CD4-positive, alpha-beta T cell treated with Interleukin-6 for 4 hours (primary cell): Measurements from ENCODE around the gene BIRC7.
"Not testable (repeated sequence)": the region's sequence is repeated elsewhere in the genome, so short reads cannot be mapped to it uniquely, and the experiment has no call there.

Experiments used
- DNase-seq: peaks from one replicate; pipeline ENCODE4 v3.0.0-alpha.2; 2020; ENCODE audit warnings: mixed read lengths

Gene BIRC7

DNA sequence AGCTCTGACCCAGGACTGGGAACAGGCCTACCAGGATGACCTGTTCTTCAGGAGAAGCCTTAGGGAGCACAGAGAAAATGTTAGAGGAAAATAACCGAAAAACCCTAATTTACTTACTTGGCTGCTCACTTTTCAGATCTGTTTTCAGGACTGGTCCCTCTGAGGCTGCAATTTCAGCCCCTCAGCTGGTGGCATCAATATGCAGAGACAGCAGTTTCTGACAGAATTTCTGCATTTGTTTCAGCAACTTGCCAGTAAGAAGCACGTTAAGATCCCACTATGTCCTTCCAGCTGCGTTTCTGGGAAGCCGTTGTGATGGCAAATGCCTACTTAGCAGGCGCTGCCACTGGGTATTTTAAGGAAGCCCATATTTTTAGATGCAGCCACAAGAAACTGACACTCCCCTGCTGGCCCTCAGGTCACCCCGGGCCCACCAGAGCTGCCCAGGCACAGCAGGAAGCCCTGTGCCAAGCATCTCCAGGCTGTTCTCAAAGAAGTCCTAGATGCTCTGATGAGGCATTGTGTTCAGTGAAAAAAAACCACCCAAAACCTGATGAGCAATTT, 27.3 kb upstream of the BIRC7 start:
- DNase-seq: no peak

DNA sequence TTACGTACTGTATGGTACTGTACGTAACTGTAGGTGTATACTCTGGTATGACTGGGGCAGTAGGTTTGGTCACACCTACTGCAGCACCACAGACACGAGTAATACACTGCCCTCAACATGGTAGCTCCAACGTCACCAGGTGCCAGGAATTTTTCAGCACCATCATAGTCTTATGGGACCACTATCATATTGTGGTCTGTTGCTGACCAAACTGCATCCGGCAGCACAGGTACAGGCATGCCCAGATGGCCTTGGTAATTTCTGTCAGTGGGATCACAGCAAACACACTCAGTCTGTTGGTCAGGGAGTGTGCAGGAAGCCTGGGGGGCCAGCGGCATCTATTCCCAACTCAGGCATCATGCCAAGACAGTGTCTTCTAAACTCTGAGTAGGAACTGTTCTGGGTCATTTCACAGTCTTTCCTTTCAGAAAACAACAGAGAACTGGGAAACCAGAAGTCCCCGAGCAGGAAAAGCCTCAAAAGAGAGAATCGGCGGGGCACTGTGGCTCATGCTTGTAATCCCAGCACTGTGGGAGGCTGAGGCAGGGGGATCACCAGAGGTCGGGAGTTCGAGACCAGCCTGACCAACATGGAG, 25.6 kb upstream of the BIRC7 start:
- no peak for DNase-seq

DNA sequence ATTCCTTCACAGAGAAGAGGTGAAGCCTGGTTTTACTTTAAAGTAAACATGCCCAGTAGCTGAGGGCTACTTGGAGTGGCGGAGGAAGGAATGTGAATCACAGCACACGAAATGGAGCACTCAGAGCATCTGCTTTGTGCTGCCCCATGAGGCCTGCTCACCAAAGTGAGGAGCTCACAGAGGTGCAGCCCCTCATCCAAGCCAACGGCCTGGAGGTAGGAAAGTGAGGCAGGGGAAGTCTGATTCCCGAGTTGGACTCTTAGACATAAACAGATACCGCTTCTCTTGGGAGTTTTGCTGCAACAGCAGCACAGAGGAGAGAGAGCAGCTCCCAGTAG, 23.3 kb upstream of the BIRC7 start:
- DNase-seq: no peak

DNA sequence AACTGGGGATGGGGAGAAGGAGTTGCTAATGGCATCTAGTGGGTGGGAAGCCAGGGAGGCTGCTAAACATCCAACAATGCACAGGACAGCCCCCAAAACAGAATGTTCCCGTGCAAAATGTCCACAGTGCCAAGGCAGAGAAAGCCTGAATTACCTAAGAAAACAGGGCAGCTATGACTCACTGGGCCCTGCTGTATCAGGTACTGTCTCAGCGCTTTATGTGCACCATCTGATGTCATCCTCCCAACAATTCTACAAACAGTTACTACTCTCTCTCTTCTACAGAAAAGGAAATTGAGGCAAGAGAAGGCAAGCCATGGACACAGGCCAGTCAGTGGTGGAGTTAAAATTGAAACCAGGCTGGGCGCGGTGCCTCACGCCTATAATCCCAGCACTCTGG, 22.9 kb upstream of the BIRC7 start:
- no peak for DNase-seq

DNA sequence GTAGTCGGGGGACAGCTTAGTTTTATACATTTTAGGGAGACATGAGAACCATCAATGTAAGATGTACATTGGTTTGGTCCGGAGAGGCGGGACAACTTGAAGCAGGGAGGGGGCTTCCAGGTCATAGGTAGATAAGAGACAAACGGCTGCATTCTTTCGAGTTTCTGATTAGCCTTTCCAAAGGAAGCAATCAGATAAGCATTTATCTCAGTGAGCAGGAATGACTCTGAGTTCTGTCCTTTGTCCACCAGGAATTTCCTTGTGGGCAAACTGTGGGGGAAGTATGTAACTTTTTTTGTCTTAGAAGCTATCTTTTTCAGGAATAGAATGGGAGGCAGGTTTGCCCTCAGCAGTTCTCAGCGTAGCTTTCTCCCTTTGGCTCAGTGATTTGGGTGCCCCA, 21.2 kb upstream of the BIRC7 start:
- DNase-seq: no peak

DNA sequence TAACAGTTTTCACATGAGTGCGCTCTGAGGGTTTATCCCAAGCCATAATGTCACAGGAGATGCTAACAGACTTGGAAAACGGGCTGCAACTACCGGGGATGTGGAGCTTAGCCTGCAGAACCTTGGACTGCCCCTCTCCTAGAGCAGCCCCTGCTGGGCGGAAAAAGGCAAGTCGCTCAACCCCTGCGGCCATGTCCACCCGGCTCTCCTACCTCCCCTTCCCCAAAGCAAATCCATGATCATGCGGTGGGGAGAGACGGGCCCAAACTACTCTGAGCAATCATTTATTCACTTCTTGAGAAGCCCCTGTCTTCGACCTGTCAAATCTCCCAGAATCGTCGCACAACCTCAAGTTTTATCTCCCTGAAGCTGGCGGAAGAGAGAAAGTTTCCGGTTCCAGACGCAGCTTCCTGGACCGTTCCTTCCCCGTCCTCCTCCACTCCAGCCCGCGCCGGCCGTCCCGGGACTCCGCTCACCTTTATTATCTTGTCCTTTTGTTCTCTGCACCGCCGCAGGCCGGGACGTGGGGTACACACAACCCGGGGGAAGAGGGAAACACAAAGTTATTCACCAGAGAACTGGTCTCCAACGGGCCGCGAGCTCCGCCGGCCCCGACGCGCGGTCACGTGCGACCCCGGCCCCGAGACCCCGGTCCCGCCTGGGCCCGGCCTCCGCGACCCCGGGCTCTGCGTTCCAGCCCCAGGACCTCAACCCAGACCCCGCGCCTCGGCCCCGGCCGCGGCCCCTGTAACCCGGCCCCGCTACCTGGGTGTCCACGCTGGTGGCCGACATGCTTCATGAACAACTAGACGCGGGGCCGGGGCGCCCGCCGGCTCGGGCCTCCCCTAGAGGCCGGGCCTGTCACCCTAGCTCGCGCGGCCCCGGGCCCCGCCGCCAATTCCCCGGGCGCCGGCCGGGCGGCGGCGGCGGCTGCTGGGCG, 20.3 kb upstream of the BIRC7 start:
- DNase-seq: peak; percentile 17

DNA sequence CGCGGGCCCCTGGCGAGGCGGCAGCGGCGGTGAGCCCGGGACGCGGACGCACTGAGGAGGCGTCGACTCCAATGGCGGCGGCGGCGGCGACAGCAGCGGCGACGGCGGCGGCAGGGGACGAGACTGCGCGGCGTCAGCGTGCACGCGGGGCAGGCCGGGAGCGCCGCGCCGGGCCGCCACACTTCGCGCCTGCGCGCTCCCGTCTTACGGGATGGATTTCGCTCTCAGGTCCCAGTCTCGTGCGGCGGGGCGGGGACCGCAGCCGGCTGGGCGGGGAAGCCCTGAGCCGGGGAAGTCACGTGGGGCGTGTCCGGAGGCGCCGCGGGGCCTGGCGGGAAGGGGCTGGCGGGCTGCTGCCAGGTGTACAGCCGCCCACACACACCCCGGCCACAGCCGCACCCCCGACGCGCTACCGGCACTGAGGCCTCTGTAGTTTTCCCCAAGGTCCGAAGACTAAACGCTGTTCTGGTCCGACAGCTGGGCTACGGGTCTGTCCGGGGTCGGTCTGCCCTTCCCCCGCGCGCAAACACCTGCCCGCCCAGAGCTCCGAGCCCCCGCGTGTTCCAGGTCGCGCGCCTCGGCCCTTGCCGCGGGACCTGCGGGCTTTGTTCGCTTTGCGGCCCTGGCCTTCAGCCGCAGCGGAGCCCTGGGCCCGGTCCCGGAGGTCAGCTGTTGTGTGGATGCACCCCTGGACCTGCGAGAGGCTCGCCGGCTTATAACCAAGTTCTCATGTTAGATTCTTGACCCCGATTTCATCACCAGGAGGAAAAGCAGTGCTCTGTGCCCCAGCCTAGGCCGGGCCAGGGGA, 19.5 kb upstream of the BIRC7 start, which contains the start of gene YTHDF1:
YTHDF1 (minus strand) TSS at position 91 of the 808 bp plus-strand sequence. CDS start 239 bp downstream, outside the sequence.
- DNase-seq: peak; percentile 97

DNA sequence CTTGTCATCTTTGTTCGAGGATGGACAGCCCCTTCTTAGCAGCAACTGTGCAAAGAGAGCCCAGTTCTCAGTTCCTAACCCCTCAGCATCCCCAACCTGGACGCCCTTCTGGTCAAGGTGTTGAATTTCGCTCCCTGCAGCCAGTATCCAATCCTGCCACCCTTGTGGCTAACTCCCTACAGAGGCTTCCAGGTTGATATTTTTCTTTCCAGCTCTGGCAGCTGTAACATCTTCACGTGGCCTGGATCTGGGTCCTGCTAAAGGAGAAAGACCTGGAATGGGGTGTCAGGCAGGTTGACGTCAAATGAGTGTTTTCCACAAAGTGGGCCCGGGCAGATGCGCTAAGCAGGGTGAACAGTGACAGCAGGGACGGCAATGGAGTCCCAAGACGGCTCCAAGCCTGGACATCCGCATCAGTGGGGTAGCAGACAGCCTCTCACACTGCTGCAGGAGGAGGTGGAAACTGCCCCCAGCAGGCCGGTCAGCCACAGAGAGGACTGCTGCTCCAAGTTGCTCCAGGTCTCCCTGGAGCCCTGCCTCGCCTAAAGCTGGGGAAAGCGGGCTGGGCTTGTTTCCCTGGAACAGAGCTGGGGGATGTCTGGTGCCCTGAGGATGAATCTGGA, 18.7 kb upstream of the BIRC7 start:
- no peak for DNase-seq

DNA sequence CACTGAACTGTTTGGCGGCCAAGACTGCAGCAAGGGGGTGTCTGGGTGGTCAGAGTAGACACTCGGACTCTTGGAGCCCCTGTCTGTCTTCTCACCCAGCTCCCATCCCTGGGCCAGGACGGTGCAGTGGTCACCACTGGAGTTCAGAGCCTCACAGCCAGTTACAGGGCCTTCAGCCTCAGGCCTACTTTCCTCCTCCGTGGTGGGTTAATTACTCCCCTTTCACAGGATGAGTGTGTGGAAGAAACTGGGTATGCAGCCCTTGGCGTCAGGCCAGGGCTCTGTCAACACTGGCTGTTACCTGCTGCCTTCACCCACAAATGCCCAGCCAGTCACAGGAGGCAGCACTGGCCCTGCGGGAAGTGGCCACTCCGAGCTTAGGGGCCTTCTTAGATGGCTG, 18.0 kb upstream of the BIRC7 start:
- no peak for DNase-seq

DNA sequence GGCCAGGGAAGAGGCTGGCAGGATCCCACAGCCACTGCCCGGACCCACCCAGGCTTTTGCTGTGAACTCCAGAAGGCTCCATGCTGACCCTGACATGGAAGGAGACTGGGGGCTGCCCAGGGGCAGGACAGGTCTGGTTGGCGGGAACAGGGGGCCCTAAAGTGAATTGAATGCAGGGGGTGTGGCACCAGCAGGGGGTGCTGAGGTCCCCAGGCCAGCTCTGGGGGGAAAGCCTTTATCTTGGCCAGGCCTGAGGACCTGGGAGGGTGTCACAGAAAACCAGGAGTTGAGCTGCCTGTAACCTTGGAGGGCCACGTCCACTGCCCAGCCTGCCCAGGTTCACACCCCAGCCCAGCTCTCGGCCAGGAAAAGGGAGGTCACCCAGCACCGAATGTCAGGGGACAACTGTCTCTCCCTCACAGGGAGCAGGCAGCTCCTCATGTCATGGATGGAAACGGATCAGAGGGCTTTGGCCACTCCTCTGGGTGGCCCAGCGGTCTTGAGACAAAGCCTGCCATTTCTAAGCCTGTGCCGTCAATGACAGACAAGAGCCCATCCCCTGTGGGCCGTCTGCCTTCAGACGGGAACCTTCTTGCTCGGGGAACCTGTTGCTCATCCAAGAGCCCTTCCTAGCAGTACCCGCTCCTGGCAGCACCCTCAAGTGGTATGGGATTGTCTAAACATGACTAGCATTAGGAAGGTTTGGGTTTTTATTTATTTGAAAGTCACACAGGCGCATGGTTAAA, 16.8 kb upstream of the BIRC7 start:
- no peak for DNase-seq

DNA sequence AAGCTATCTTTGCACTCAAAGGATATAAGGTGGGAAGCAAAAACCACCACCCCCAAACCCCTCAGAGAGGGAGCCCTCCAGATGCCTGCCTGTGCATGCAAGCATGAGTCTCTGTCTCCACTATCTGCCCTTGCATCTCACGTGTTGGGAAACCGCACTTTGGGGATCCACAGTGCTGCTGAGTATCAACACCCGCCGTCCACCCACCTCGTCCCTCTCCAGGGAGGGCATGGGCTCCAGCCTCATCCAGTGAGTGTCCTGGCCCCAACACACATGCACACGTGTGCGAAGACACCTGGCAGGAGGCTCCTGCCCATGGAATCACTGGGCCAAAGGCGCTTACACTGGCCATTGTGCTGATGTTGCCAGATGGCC, 16.3 kb upstream of the BIRC7 start:
- no peak for DNase-seq

DNA sequence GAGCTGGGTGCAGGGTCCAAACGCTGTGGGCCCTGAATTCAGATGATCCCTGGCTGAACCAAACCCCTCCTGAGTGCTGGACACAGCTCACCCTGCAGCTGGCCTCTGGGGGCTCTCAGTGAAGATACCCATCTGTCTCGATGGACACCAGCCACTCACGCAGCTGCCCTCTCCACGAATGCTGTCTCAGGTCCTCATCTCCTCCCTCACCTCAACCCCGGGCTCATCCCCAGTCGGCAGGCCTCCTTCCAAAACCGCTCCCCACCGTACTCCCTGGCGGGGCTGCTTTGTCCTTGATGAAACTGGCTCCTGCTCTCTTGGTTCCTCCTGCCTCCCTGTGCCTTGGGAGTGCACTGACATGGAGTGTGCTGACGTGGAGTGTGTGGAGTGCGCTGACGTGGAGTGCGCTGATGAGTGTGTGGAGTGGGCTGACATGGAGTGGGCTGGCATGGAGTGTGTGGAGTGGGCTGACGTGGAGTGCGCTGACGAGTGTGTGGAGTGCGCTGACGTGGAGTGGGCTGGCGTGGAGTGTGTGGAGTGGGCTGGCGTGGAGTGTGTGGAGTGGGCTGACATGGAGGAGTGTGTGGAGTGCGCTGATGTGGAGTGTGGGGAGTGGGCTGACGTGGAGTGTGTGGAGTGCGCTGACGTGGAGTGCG, 15.7 kb upstream of the BIRC7 start:
- no peak for DNase-seq

DNA sequence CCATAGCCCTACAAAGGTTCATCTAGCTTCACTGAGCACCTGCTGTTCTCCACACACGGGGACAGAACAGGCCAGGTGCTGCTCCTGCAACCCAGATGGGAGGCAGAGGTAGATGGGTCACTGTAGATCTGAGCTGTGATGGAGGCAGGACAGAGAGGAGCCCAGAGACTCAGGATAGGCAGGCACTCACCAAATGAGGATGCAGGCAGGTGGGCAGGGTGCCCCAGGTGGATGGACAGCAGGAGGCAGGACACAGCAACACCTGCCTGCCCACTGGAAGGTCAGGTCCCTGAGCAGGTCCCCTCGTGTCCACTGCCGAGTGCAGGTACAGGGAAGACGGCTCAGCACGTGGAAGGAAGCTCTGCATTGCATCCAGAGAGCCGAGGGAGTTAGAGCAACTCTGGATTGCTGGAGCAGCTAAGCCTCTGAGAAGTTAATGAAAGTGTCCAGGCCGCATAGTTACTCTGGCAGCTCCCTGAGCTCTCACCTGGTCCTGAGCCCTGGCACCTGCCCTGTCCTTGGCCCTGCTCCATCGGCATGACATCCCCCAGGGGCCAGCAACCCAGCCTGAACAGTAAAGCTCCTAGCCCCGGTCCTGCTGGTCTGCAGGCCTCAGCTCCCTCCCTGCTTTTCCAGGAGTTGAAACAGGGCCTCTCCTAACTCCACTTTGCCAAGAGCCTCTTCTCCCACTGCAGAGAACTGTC, 14.9 kb upstream of the BIRC7 start:
- DNase-seq: no peak

DNA sequence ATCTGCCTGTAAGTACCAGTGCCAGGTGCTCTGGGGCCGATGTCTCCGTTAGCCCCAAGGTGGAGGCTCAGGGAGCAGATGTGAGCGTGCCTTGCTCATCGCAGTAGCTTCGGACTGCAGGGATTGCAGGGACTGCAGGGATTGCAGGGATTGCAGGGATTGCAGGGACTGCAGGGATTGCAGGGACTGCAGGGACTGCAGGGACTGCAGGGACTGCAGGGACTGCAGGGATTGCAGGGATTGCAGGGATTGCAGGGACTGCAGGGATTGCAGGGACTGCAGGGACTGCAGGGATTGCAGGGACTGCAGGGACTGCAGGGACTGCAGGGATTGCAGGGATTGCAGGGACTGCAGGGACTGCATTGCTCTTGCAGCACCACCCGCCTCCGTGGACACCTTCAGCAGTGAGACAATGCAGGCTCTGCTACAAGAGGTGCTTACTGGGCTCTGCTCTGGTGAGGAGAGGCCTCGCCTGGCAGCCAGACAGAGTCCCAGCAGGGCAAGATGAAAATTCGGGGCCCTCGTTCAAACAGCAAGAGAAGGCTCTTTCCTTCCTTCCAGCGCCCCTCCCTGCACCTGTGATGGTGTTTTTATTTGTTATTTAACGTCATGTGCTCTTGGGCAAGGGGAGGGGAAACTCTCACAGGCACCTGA, 14.2 kb upstream of the BIRC7 start:
- DNase-seq: not testable (repeated sequence)

DNA sequence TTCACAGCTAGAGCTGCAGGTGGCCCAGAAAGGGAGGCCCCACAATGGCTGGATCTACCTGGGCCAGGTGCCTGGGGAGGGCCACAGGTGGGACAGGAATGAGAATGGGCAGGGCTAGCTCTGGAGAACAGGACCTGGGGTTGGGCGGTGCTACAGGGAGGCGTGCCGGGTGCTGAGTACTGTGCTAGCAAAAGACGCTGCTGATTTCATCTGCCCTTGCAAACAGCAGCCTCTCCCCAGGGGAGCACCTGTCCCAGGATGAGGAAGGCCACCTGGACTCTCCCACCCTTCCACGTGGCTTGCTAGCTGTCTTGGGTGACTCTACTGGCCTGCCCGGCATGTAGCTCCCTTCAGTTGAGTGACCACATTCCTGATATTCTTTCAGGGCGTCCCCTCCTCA, 13.2 kb upstream of the BIRC7 start:
- no peak for DNase-seq

DNA sequence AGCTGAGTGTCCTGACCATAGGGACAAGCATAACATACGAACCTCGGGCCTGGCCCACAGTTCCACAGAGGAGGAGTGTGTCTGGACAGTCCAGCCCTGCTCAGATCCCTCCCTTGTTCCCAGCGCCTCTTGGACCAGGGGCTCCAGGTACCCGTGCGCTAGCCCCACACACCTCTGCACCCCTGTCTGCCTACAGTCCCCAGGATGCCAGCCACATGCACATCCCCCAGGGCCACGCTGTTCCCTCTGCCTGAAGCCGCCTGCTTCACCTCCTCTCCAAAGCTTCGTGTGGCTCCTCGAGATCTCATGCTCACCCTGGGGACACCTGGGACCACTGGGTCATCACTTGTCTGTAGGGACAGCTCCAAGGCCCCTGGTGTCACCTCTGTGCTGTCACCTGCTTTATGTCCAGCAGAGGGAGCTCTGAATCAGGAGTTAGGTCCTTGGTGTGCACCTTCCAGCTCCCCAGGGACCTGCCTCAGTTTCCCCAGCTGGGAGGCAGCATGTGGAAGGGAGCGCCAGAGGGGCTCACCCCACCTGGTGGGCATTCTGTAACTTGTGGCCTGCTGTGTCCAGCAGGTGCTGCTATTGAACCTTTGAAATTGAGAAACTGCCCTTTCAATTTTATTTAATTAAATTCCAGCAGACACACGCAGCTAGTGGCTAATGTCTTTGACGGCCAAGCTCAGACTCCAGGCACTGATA, 12.4 kb upstream of the BIRC7 start:
- peak; percentile 59 for DNase-seq

DNA sequence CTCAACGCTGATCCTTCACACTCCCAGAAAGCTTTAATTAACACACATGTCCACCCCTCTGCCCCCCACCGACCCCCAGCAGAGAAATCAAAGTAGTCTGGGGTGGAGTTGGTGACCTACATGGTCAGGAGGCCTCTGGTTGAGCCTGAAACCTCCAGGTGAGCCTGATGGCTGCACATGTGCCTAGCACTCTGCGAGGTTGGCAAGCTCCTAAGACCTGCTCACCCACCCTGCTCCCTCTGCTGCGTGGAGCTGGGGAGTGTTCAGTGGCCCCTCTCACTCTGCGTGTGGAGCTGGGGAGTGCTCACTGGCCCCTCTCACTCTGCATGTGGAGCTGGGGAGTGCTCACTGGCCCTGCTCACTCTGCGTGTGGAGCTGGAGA, 11.9 kb upstream of the BIRC7 start:
- DNase-seq: no peak

DNA sequence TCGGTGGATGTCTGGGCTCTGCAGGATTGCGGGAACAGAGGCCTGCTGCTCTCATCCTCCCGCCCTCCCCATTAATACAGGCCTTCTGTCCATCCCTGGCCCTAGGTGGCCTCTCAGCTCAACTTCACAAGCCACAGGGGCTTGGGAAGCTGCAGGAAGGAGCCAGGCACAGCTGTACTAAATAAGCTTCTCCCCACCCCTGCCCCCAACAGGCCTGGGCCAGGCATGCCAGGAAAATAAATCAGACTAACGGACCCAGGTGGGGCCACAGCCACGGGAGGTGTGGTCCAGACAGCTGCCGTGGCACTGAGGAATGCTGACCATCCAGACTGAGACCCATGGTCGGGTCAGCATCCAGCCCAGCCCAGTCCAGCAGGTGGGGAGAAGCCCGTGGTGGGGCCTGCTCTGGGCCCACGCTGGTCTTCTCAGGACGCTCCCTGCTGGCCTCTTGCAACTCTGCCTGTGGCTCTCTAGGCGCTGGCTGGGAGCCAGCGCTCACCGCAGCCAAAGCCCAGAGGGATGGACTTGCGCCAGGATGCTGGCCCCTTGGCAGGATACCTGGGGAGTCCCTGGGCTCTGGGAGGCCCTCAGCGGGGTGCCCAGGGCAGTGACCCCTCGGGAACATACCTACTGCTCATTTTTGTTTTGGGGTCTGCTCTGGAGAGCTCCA, 11.2 kb upstream of the BIRC7 start:
- no peak for DNase-seq

DNA sequence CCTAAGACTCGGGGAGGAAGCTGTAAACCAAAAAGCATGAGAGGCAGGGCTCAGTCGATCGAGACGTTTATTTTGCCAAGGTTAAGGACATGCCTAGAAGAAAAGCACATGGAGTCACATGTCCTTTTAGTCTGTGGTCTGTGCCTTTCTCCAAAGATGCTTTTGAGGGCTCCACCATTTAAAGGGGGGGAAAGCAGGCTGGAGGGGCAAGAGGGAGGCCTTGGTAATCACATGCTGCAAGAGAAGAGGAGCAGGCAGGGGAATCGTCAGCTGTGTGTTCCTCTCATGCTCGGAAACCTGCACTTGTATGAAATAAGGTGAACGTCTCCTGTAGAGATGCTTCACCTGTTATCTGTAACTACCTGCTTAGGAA, 10.6 kb upstream of the BIRC7 start:
- DNase-seq: no peak
